ENCODE data around the gene KRTAP21-1. TPM values are rescaled to one million over a fixed set of nuclear protein-coding genes. Genes with fewer than 3 reads are reported as not detected.

The KRTAP21-1 gene
- total RNA-seq, 1 donor from 2014 or later, result not detected

Other genes with a start within 250 kb of the KRTAP21-1 start
- not detected for gene KRTAP19-6, start 213.6 kb downstream of the KRTAP21-1 start, total RNA-seq
- gene KRTAP19-7, start 194.1 kb downstream of the KRTAP21-1 start, total RNA-seq, result not detected
- not detected for gene KRTAP22-2, start 165.0 kb downstream of the KRTAP21-1 start, total RNA-seq
- gene KRTAP6-3, start 163.0 kb downstream of the KRTAP21-1 start, total RNA-seq, result not detected
- gene KRTAP6-2, start 156.5 kb downstream of the KRTAP21-1 start, total RNA-seq, result not detected
- not detected for gene KRTAP22-1, start 154.3 kb downstream of the KRTAP21-1 start, total RNA-seq
- not detected for gene KRTAP6-1, start 141.5 kb downstream of the KRTAP21-1 start, total RNA-seq
- not detected for gene KRTAP20-1, start 139.0 kb downstream of the KRTAP21-1 start, total RNA-seq
- gene KRTAP20-4, start 134.8 kb downstream of the KRTAP21-1 start, total RNA-seq, result not detected
- gene KRTAP20-2, start 120.2 kb downstream of the KRTAP21-1 start, total RNA-seq, result not detected
- not detected for gene KRTAP20-3, start 112.6 kb downstream of the KRTAP21-1 start, total RNA-seq
- gene KRTAP21-3, start 36.7 kb downstream of the KRTAP21-1 start, total RNA-seq, result not detected
- gene KRTAP21-2, start 8.2 kb downstream of the KRTAP21-1 start, total RNA-seq, result not detected
- not detected for gene KRTAP8-1, start 57.8 kb upstream of the KRTAP21-1 start, total RNA-seq
- not detected for gene KRTAP7-1, start 74.3 kb upstream of the KRTAP21-1 start, total RNA-seq
- not detected for gene KRTAP11-1, start 126.2 kb upstream of the KRTAP21-1 start, total RNA-seq

Measured in left lobe of liver (tissue), 1 donor.